Spleen (tissue), 11 donors: ENCODE measurements around the gene DCUN1D5. TPM values are rescaled to one million over a fixed set of nuclear protein-coding genes. Genes with fewer than 3 reads are reported as not detected.

ENCODE experiments used
- DNase-seq: peaks from one replicate; pipeline ENCODE4 v3.0.0-alpha.2; 2020
- H3K27ac ChIP-seq, 8 donors: fragments of 200-600 bp; sonication (generic) in 7 of 8; 1 replicate in 4 of 8; 2 replicates in 4 of 8; pipeline versions ENCODE4 v1.5.0 to v1.8.0; 2016 to 2021; ENCODE audit warnings: inconsistent platforms in 4 of 8, mild to moderate bottlenecking in 4 of 8, moderate library complexity in 1 of 8
- H3K27me3 ChIP-seq, 7 donors: fragments of 200-600 bp; sonication (generic) in 6 of 7; replicated peaks in 1 of 7; 1 replicate in 4 of 7; 2 replicates in 3 of 7; pipeline versions ENCODE4 v1.5.0 to v1.8.0; 2016 to 2021; ENCODE audit warnings: inconsistent platforms in 3 of 7, mild to moderate bottlenecking in 1 of 7
- H3K36me3 ChIP-seq, 6 donors: fragments of 200-600 bp; sonication (generic) in 5 of 6; 1 replicate in 4 of 6; 2 replicates in 2 of 6; pipeline versions ENCODE4 v1.5.0 to v1.8.0; 2016 to 2021; ENCODE audit warnings: inconsistent platforms in 2 of 6
- H3K4me1 ChIP-seq, 6 donors: fragments of 200-600 bp; sonication (generic) in 5 of 6; 1 replicate in 3 of 6; 2 replicates in 3 of 6; pipeline versions ENCODE4 v1.5.0 to v1.8.0; 2016 to 2021; ENCODE audit warnings: inconsistent platforms in 3 of 6
- H3K4me3 ChIP-seq, 8 donors: fragments of 200-600 bp; sonication (generic) in 7 of 8; 1 replicate in 4 of 8; 2 replicates in 4 of 8; pipeline versions ENCODE4 v1.5.0 to v1.8.0; 2016 to 2021; ENCODE audit warnings: inconsistent platforms in 4 of 8, mild to moderate bottlenecking in 4 of 8, moderate library complexity in 2 of 8
- H3K9me3 ChIP-seq, 8 donors: fragments of 200-600 bp; sonication (generic) in 7 of 8; 1 replicate in 4 of 8; 2 replicates in 4 of 8; pipeline versions ENCODE4 v1.5.0 to v1.8.0; 2016 to 2021; ENCODE audit warnings: inconsistent platforms in 4 of 8
- POLR2A ChIP-seq, 3 donors: fragments of 450-650 bp; IDR thresholded peaks; one replicate each; pipeline ENCODE4 v1.5.1; 2017; ENCODE audit warnings: antibody characterized with exemption in 3 of 3, mild to moderate bottlenecking in 1 of 3
- POLR2AphosphoS5 ChIP-seq, 3 donors: sonication (generic); formaldehyde crosslinking; IDR thresholded peaks; one replicate each; pipeline ENCODE4 v1.5.1; 2017; ENCODE audit warnings: antibody characterized with exemption in 3 of 3
- WGBS, 5 donors: extraction: QIAGEN DNeasy Blood & Tissue Kit in 3 of 5; methylation state at CpG; one replicate each; pipeline versions ENCODE4 v1.1.5 to v1.1.7; 2013 to 2018; 5-methylcytosine and 5-hydroxymethylcytosine counted together
- intact Hi-C: fragments of 100-400 bp; cut with DNase I; formaldehyde crosslinking; loops from one replicate; pipeline ENCODE4 v1.15.0; 2023; ENCODE audit warnings: low total_unique reads
- polyA plus RNA-seq, 3 donors: library from polyadenylated mRNA; stranded (reverse); fragments of 200-250 nt; gene quantifications; one replicate each; pipeline ENCODE4 v1.2.1, GENCODE V29; 2013
- total RNA-seq, 7 donors: library from RNA; depleted of rRNA in 3 of 7; stranded (reverse); fragments of >200 nt in 3 of 7; fragmentation: NEBNext Ultra II Directional in 4 of 7; extraction: Animal tissue kit (Norgen Biotek cat#: 25700) in 4 of 7; gene quantifications; one replicate each; pipeline versions ENCODE4 v1.1.0 to v1.2.1, GENCODE V29; 2016 to 2021
- TF ChIP-seq, protein P1 (sequence below), 11 experiments: fragments of 200-600 bp in 7 of 11; fragments of 450-650 bp in 4 of 11; sonication (generic) in 4 of 11; IDR thresholded peaks in 8 of 11; conservative IDR thresholded peaks in 3 of 11; 1 replicate in 7 of 11; 2 replicates in 4 of 11; pipeline versions ENCODE4 v1.4.0 to v1.8.0; 2016 to 2021; ENCODE audit warnings: antibody characterized with exemption in 11 of 11, inconsistent platforms in 4 of 11, mild to moderate bottlenecking in 1 of 11
- donor health status: healthy with polysubstance abuse.
- donor health status: DM: no; HTN: no; CAD: no; lungs with moderate emphysema.
- donor health status: DM: no; HTN: no; CAD: no.
- donor health status: Bipolar disorder and iron deficiency.
- donor health status: healthy.
- donor health status: DM: no; HTN: no; CAD: no.
- donor health status: DM: yes; HTN: yes; CAD: no.

Gene DCUN1D5
- total and polyA plus RNA-seq, 10 donors: 12.3 to 33.0 (median 18.9) TPM

DNA sequence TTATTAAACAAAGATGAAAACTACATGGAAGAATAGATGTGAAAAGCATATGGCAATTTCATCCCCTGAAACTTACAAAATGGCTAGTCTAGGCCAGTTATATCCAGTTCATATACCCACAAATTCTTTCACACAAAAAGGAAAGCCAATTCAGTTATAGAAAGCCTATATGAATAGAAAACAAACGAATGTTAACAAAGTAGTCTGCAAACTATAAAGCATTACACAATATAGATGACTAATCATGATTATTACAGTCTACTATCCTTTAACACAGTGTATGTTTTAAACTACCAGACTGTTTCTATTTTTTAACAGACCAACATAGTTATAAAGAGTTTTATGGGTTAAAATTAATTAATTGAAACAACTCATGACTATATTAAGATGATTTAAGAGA is 12.1 kb downstream of the DCUN1D5 start:
- peaks cover 2 to 98% (median 48%) of the 10 kb centered on the region in 6 donors for H3K36me3 ChIP-seq
- intact Hi-C loops: no loop called here
- 40 to 84% (median 66%) methylated on average over 1 of the region's 1 CpG for WGBS, 5 donors

DNA sequence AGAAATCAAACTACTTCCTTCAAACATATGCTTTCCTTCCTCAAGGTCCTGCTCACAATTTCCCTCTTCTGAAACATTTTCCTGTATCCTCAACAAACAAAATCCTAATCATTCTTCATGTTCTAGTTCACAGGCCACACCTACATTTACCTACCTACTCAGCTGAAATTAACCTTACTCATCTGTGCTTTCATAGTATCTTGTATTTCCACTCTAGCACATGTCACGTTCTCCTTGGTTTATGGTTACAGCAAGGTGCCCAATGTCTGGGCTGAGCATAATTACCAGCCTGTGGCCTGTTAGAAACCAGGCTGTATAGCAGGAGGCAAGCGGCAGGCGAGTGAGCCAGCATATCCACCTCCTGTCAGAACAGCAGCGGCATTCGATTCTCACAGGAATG is 13.2 kb downstream of the DCUN1D5 start:
- intact Hi-C loops: no loop called here
- Histone ChIP-seq H3K36me3 (peaks cover 2 to 98% (median 45%) of the 10 kb centered on the region in 6 donors), H3K4me1 (peaks cover 0 to 3% (median 0%) of the 10 kb centered on the region in 6 donors), H3K4me3 (no peak overlapping the region), H3K9me3 (no peaks in the 10 kb centered on the region), H3K27me3 (no peaks in the 10 kb centered on the region), H3K27ac (no peak overlapping the region)
- no peak for DNase-seq
- TF ChIP-seq POLR2A (IDR thresholded peaks at IDR 0.05): no peak
- TF ChIP-seq, protein P1, sequence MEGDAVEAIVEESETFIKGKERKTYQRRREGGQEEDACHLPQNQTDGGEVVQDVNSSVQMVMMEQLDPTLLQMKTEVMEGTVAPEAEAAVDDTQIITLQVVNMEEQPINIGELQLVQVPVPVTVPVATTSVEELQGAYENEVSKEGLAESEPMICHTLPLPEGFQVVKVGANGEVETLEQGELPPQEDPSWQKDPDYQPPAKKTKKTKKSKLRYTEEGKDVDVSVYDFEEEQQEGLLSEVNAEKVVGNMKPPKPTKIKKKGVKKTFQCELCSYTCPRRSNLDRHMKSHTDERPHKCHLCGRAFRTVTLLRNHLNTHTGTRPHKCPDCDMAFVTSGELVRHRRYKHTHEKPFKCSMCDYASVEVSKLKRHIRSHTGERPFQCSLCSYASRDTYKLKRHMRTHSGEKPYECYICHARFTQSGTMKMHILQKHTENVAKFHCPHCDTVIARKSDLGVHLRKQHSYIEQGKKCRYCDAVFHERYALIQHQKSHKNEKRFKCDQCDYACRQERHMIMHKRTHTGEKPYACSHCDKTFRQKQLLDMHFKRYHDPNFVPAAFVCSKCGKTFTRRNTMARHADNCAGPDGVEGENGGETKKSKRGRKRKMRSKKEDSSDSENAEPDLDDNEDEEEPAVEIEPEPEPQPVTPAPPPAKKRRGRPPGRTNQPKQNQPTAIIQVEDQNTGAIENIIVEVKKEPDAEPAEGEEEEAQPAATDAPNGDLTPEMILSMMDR (IDR thresholded peaks at IDR 0.05 in 8 of 11, conservative IDR thresholded peaks at IDR 0.05 in 3 of 11): no peak
- TF ChIP-seq POLR2AphosphoS5 (IDR thresholded peaks at IDR 0.05): no peak
- WGBS, 5 donors: 86 to 99% (median 96%) methylated on average over 5 of the region's 5 CpGs

More for the DNA sequence above, 12.1 kb downstream of the DCUN1D5 start:
- Histone ChIP-seq H3K9me3 (no peaks in the 10 kb centered on the region), H3K27ac (no peak overlapping the region), H3K4me3 (no peak overlapping the region), H3K4me1 (peaks cover 0 to 3% (median 0%) of the 10 kb centered on the region in 6 donors), H3K27me3 (no peaks in the 10 kb centered on the region)
- TF ChIP-seq POLR2A (IDR thresholded peaks at IDR 0.05): no peak
- no peak for TF ChIP-seq POLR2AphosphoS5 (IDR thresholded peaks at IDR 0.05)
- TF ChIP-seq, protein P1 (IDR thresholded peaks at IDR 0.05 in 8 of 11, conservative IDR thresholded peaks at IDR 0.05 in 3 of 11): no peak
- no peak for DNase-seq

DNA sequence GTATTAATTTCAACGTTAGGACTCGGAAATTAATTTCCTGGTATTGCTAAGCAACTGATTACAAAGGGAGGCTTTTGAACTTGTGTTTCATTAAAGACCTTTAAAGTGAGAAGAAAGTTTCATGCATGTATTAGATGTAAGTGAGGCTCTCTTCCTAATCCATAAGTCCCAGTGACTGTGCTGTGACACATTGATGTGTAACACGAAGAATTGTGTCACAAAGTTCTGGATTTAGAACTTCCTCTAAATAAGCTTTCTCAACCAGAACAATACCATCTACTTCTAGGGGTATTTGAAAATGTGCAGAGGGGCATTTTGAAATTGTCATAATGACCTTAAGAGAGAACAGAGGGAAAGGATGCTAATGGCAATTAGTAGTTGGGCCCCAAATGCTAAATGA is 14.4 kb downstream of the DCUN1D5 start:
- TF ChIP-seq POLR2AphosphoS5 (IDR thresholded peaks at IDR 0.05) (no peak), POLR2A (IDR thresholded peaks at IDR 0.05) (no peak)
- TF ChIP-seq, protein P1 (IDR thresholded peaks at IDR 0.05 in 8 of 11, conservative IDR thresholded peaks at IDR 0.05 in 3 of 11): no peak
- intact Hi-C loops: no loop called here
- no peaks in the 10 kb centered on the region for H3K27me3 ChIP-seq
- peaks cover 2 to 93% (median 39%) of the 10 kb centered on the region in 6 donors for H3K36me3 ChIP-seq
- no peak for DNase-seq
- 71 to 85% (median 80%) methylated on average over 3 of the region's 3 CpGs for WGBS, 5 donors
- H3K4me1 ChIP-seq: peaks cover 0 to 3% (median 0%) of the 10 kb centered on the region in 6 donors
- H3K9me3 ChIP-seq: no peaks in the 10 kb centered on the region
- no peak overlapping the region for H3K27ac ChIP-seq
- H3K4me3 ChIP-seq: no peak overlapping the region

DNA sequence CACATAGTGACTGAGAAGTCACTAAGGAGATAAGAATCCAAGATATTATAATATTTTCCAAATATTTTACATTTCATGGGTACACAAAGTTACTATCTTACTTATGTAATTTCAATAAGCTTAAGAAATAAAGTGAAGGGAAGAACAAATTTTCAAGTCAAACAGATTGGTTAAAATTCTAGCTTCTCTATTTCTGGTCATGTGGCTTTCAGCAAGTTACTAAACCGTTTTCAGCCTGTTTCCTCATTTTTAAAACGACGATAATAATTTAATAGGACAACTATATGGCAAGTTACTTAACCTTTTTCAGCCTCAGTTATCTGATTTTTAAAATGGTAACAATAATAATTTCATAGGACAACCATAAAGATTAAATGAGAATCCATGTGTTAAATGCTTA is 15.6 kb downstream of the DCUN1D5 start:
- intact Hi-C loops: no loop called here
- TF ChIP-seq, protein P1 (IDR thresholded peaks at IDR 0.05 in 8 of 11, conservative IDR thresholded peaks at IDR 0.05 in 3 of 11): no peak
- TF ChIP-seq POLR2A (IDR thresholded peaks at IDR 0.05) (no peak), POLR2AphosphoS5 (IDR thresholded peaks at IDR 0.05) (no peak)
- H3K9me3 ChIP-seq: no peaks in the 10 kb centered on the region
- peaks cover 2 to 81% (median 36%) of the 10 kb centered on the region in 6 donors for H3K36me3 ChIP-seq
- H3K4me3 ChIP-seq: no peak overlapping the region
- 55 to 76% (median 65%) methylated on average over 3 of the region's 3 CpGs for WGBS, 5 donors
- peaks cover 0 to 3% (median 0%) of the 10 kb centered on the region in 6 donors for H3K4me1 ChIP-seq
- DNase-seq: no peak
- H3K27me3 ChIP-seq: no peaks in the 10 kb centered on the region
- H3K27ac ChIP-seq: no peak overlapping the region
